ENCODE measurements around the gene NCF4. TPM values are rescaled to one million over a fixed set of nuclear protein-coding genes. Genes with fewer than 3 reads are reported as not detected.

NCF4 gene
- total RNA-seq, 1 experiment from 2014 or later: not detected

DNA sequence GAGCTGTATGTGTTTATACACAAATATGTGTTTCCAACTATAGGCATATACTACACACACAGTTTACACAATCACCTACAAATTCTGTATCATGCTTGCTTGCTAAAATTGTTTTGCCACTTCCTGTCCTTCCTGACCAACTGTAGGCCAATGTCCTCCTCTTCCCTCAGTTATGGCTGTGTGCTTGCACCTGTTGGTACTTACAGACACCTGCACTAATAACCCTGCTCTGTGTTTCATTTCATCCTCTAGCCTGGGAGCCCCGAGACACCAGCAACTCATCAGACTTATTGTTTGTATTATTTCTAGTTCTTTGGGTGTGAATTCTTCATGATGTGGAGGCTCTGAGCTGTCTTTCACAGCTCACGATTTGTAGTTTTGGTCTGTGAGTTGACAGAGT, 1.8 kb upstream of the NCF4 start:
- H2BK15ac ChIP-seq (ENCODE audit: low read depth, low read length): no peak overlapping the region
- no peak for DNase-seq
- no peaks in the 10 kb centered on the region for H3K9me3 ChIP-seq (ENCODE audit: control insufficient read depth, low read depth, low read length)
- WGBS (ENCODE audit: extremely low coverage, insufficient read length, low lambda C conversion rate): no CpG with 5 or more reads among the region's 2 CpGs
- H3T11ph ChIP-seq (ENCODE audit: low read length): no peak overlapping the region
- H2BK5ac ChIP-seq (ENCODE audit: insufficient read length, low read length): no peak overlapping the region
- H2BK120ac ChIP-seq (ENCODE audit: low read depth, low read length, poor library complexity, severe bottlenecking): no peak overlapping the region
- Mint-ChIP-seq H3K27me3 (ENCODE audit: low read depth) (peaks cover 37% of the 10 kb centered on the region), H3K36me3 (ENCODE audit: insufficient read depth in 1 of 3, low read depth in 3 of 3) (no peaks in the 10 kb centered on the region), H3K9me3 (peaks cover 0 to 2% of the 10 kb centered on the region in 2 experiments; a peak in 1 of 5 replicates), H3K4me3 (no peak overlapping the region), H3K4me1 (peaks cover 4 to 5% of the 10 kb centered on the region in 2 experiments; a peak in 3 of 4 replicates), H3K27ac (no peak overlapping the region)
- no peak overlapping the region for H4K5ac ChIP-seq (ENCODE audit: insufficient read length, low read depth, low read length)
- no peak overlapping the region for H2BK12ac ChIP-seq (ENCODE audit: insufficient read length, low read depth, low read length)
- no peak overlapping the region for H3K4ac ChIP-seq (ENCODE audit: low read depth, low read length)
- H4K20me1 ChIP-seq (ENCODE audit: control insufficient read depth, insufficient read depth, insufficient read length): no peaks in the 10 kb centered on the region
- H3K23me2 ChIP-seq (ENCODE audit: insufficient read length, low read depth, low read length, poor library complexity, severe bottlenecking): no peaks in the 10 kb centered on the region
- no peak overlapping the region for H3K27ac ChIP-seq (ENCODE audit: insufficient read length, low read depth, low read length)
- no peak overlapping the region for H3K14ac ChIP-seq (ENCODE audit: insufficient read depth, low read length)
- H3K4me1 ChIP-seq (ENCODE audit: insufficient read depth, low read length): no peaks in the 10 kb centered on the region
- no peak overlapping the region for H3K4me2 ChIP-seq (ENCODE audit: insufficient read depth, insufficient read length, low read length)
- no peaks in the 10 kb centered on the region for H3K79me1 ChIP-seq (ENCODE audit: insufficient read depth, low read depth, low read length, poor library complexity, severe bottlenecking)
- no peak overlapping the region for H3K9ac ChIP-seq (ENCODE audit: extremely low read depth, insufficient read length, low read length)
- H3K56ac ChIP-seq (ENCODE audit: insufficient read length, low read depth, low read length): no peak overlapping the region
- H3K79me2 ChIP-seq (ENCODE audit: insufficient read depth, low read length): no peaks in the 10 kb centered on the region
- no peak overlapping the region for H2AK5ac ChIP-seq (ENCODE audit: insufficient read length, low read length)
- H2AFZ ChIP-seq (ENCODE audit: low read length): no peak overlapping the region
- no peak overlapping the region for H4K91ac ChIP-seq (ENCODE audit: insufficient read length, low read depth, low read length)
- no peaks in the 10 kb centered on the region; the same call in 1 of the 2 replicates for H3K27me3 ChIP-seq (ENCODE audit: insufficient read depth, low read length)
- no peak overlapping the region for H3K23ac ChIP-seq (ENCODE audit: insufficient read length, low read depth, low read length)
- no peak overlapping the region for H3K18ac ChIP-seq (ENCODE audit: insufficient read length, low read depth, low read length)
- no peak overlapping the region for H2BK20ac ChIP-seq (ENCODE audit: low read depth, low read length, poor library complexity, severe bottlenecking)
- no peak overlapping the region for H4K8ac ChIP-seq (replicated peaks; ENCODE audit: insufficient read length, low read depth, low read length)
- TF ChIP-seq, protein P1, sequence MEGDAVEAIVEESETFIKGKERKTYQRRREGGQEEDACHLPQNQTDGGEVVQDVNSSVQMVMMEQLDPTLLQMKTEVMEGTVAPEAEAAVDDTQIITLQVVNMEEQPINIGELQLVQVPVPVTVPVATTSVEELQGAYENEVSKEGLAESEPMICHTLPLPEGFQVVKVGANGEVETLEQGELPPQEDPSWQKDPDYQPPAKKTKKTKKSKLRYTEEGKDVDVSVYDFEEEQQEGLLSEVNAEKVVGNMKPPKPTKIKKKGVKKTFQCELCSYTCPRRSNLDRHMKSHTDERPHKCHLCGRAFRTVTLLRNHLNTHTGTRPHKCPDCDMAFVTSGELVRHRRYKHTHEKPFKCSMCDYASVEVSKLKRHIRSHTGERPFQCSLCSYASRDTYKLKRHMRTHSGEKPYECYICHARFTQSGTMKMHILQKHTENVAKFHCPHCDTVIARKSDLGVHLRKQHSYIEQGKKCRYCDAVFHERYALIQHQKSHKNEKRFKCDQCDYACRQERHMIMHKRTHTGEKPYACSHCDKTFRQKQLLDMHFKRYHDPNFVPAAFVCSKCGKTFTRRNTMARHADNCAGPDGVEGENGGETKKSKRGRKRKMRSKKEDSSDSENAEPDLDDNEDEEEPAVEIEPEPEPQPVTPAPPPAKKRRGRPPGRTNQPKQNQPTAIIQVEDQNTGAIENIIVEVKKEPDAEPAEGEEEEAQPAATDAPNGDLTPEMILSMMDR (conservative IDR thresholded peaks at IDR 0.05): no peak
